ENCODE data around the gene TSPO2. TPM values are rescaled to one million over a fixed set of nuclear protein-coding genes. Genes with fewer than 3 reads are reported as not detected.

TSPO2 gene
- total and polyA plus RNA-seq, 2 of the 8 experiments (the other 6 are each of a cell fraction or from before 2014, with no cell fraction given), result not detected

GRCh38 chr6:41036186-41036585 is 6.1 kb upstream of the TSPO2 start:
- ChIA-PET CTCF (ENCODE audit: partially characterized antibody) (interaction anchor here (0.6 to 2.7 kb wide), 16 partner anchors 8 to 1688 kb away, joined by 3 to 23 read pairs (median 5); no protein-coding TSS in a partner anchor), POLR2A (ENCODE audit: partially characterized antibody) (interaction anchor here (0.9 to 1.5 kb wide), 3 partner anchors 10 to 19 kb away, joined by 3 to 6 read pairs (median 3); partner anchors contain the start of gene APOBEC2)
- Histone ChIP-seq H3K4me2 (ENCODE audit: insufficient read depth in 1 of 2, low read depth in 2 of 2, low read length in 2 of 2) (no peak overlapping the region), H4K20me1 (replicated peaks in 1 of 2; ENCODE audit: control insufficient read depth in 1 of 2, insufficient read depth in 2 of 2, low read length in 2 of 2) (no peaks in the 10 kb centered on the region), H3K4me1 (replicated peaks in 1 of 4; ENCODE audit: control insufficient read depth in 3 of 4, insufficient read depth in 4 of 4, low read length in 3 of 4) (peaks cover 0 to 4% (median 3%) of the 10 kb centered on the region in 4 experiments; a peak in 6 of 7 replicates), H3K18ac (ENCODE audit: extremely low read depth, low read length) (no peak overlapping the region), H3K79me1 (ENCODE audit: low read depth, low read length) (no peaks in the 10 kb centered on the region), H2BK5ac (ENCODE audit: low read depth, low read length) (no peak overlapping the region), H3K23me2 (ENCODE audit: low read depth, low read length) (no peaks in the 10 kb centered on the region), H2BK12ac (ENCODE audit: low read depth, low read length) (no peak overlapping the region), H3K27ac (ENCODE audit: low read depth, low read length) (no peak overlapping the region), H2BK20ac (ENCODE audit: low read length) (no peak overlapping the region), H3K9ac (replicated peaks in 1 of 4; ENCODE audit: extremely low read depth in 1 of 4, low read depth in 3 of 4, low read length in 3 of 4) (no peak overlapping the region), H3K9me3 (ENCODE audit: insufficient read depth in 2 of 2, low read depth in 1 of 2, low read length in 1 of 2) (no peaks in the 10 kb centered on the region), H3K56ac (replicated peaks; ENCODE audit: insufficient read length, low read depth, low read length) (no peak overlapping the region), H2AFZ (ENCODE audit: low read length) (no peak overlapping the region), H2BK15ac (ENCODE audit: low read length) (no peak overlapping the region), H3K36me3 (ENCODE audit: control insufficient read depth in 2 of 4, insufficient read depth in 4 of 4, low read length in 3 of 4) (no peaks in the 10 kb centered on the region), H4K91ac (replicated peaks; ENCODE audit: insufficient read length, low read length) (no peak overlapping the region), H4K5ac (ENCODE audit: insufficient read length, low read depth, low read length) (no peak overlapping the region), H2BK120ac (replicated peaks; ENCODE audit: low read depth, low read length) (no peak overlapping the region), H3K27me3 (replicated peaks in 1 of 4; ENCODE audit: control insufficient read depth in 3 of 4, extremely low read depth in 1 of 4, insufficient read depth in 3 of 4, low read length in 3 of 4) (no peaks in the 10 kb centered on the region; a peak in 1 of 7 replicates), H3K14ac (ENCODE audit: insufficient read length) (no peak overlapping the region), H3K4ac (replicated peaks; ENCODE audit: insufficient read length, low read depth, low read length) (no peak overlapping the region), H2AK5ac (ENCODE audit: low read depth, low read length) (no peak overlapping the region), H3K23ac (ENCODE audit: insufficient read length) (no peak overlapping the region), H3K4me3 (ENCODE audit: extremely low read depth in 1 of 4, insufficient read depth in 2 of 4, low read depth in 3 of 4, low read length in 4 of 4) (no peak overlapping the region), H3K79me2 (ENCODE audit: control insufficient read depth in 1 of 2, insufficient read depth in 2 of 2, low read length in 2 of 2) (no peaks in the 10 kb centered on the region), H4K8ac (ENCODE audit: extremely low read depth, insufficient read depth, low read length) (no peak overlapping the region)
- 73% methylated on average over 3 of the region's 3 CpGs; no CpG with 5 or more reads in 1 of the 2 experiments for WGBS, 2 experiments (ENCODE audit: extremely low coverage in 1 of 2, insufficient coverage in 1 of 2, insufficient read length in 1 of 2, insufficient replicate concordance in 2 of 2, low coverage in 1 of 2, low lambda C conversion rate in 2 of 2, missing lambda C conversion rate in 1 of 2)
- FAIRE-seq (no peak), DNase-seq (ENCODE audit: low read depth in 1 of 2, low spot score in 2 of 2) (no peak)
- no peak for TF ChIP-seq TAF7 (optimal IDR thresholded peaks at IDR 0.05; ENCODE audit: borderline replicate concordance, low read depth, low read length)
- no peak for TF ChIP-seq EGR1 (IDR thresholded peaks at IDR 0.05; ENCODE audit: borderline replicate concordance, low read depth, low read length)
- TF ChIP-seq MAX (IDR thresholded peaks at IDR 0.05), result no peak
- no peak for TF ChIP-seq SP2 (IDR thresholded peaks at IDR 0.05; ENCODE audit: low read length)
- no peak for TF ChIP-seq SIX5 (IDR thresholded peaks at IDR 0.05; ENCODE audit: low read depth, low read length)
- TF ChIP-seq USF2 (IDR thresholded peaks at IDR 0.05; ENCODE audit: low read length), result no peak
- no peak for TF ChIP-seq KDM4A (IDR thresholded peaks at IDR 0.05; ENCODE audit: low read depth, low read length, severe bottlenecking)
- TF ChIP-seq POLR2A (IDR thresholded peaks at IDR 0.05; ENCODE audit: control extremely low read depth in 1 of 2, low read depth in 2 of 2, low read length in 2 of 2), result no peak
- TF ChIP-seq CBX5 (IDR thresholded peaks at IDR 0.05; ENCODE audit: low read depth, low read length), result no peak
- TF ChIP-seq RXRA (IDR thresholded peaks at IDR 0.05; ENCODE audit: insufficient read depth, low read depth, low read length), result no peak
- TF ChIP-seq CHD2 (IDR thresholded peaks at IDR 0.05; ENCODE audit: low read length), result no peak
- TF ChIP-seq GTF2F1 (IDR thresholded peaks at IDR 0.05; ENCODE audit: borderline replicate concordance, low read depth, low read length), result no peak
- no peak for TF ChIP-seq GABPA (IDR thresholded peaks at IDR 0.05; ENCODE audit: borderline replicate concordance, insufficient read depth, low read length)

Measured in H1 (cell line).